ENCODE results near the gene SERINC4. TPM values are rescaled to one million over a fixed set of nuclear protein-coding genes. Genes with fewer than 3 reads are reported as not detected.
"Not testable (repeated sequence)": the region's sequence is repeated elsewhere in the genome, so short reads cannot be mapped to it uniquely, and the experiment has no call there.

SERINC4 gene
- total and polyA plus RNA-seq, 10 of the 15 experiments (the other 5 are each of a cell fraction or from before 2014, with no cell fraction given): 0.06 to 0.96 (median 0.26) TPM; not detected in 1

DNA sequence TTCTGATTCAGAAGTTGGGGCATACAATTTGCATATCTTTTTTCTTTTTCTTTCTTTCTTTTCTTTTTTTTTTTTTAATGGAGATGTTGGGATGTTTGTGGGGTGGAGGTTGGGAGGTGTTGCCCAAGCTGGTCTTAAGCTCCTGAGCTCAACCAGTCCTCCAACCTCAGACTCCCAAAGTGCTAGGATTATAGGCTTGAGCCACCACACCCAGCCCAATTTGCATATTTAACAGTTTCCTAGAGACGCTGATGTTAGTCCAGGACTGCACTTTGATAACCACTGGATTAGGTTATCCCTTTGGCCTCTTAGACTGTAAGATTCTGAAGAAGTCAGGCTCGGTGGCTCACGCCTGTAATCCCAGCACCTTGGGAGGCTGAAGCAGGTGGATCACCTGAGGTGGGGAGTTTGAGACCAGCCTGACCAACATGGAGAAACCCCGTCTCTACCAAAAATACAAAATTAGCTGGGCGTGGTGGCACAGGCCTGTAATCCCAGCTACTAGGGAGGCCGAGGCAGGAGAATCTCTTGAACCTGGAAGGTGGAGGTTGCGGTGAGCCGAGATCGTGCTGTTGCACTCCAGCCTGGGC is 30.0 kb upstream of the SERINC4 start:
- in situ Hi-C loops (cut with MboI); DNase-seq (ENCODE audit: low read depth, low spot score); H3K27me3 ChIP-seq (replicated peaks in 1 of 2; ENCODE audit: control insufficient read depth in 2 of 2, insufficient read depth in 2 of 2, low read length in 1 of 2); H3K36me3 ChIP-seq (ENCODE audit: control insufficient read depth in 2 of 2, insufficient read depth in 2 of 2, low read length in 1 of 2); H3K9me3 ChIP-seq (replicated peaks; ENCODE audit: control insufficient read depth, insufficient read depth, low read length); FAIRE-seq; H4K20me1 ChIP-seq (ENCODE audit: control insufficient read depth, insufficient read depth); BruUV-seq (replicated peaks); ATAC-seq: not testable (repeated sequence)
- peak; percentile 81; the same call in 1 of the 3 replicates for TF ChIP-seq POU2F2 (IDR thresholded peaks at IDR 0.05; ENCODE audit: borderline replicate concordance, low read depth, low read length)
- 83% methylated on average over 9 of the region's 9 CpGs for WGBS (ENCODE audit: insufficient coverage, insufficient replicate concordance, low lambda C conversion rate, missing lambda C conversion rate)
- POLR2A ChIA-PET: interaction anchor here (0.5 to 1.1 kb wide), 3 partner anchors 15 to 33 kb away, joined by 3 to 6 read pairs (median 4); no protein-coding TSS in a partner anchor
- Histone ChIP-seq H2AFZ (ENCODE audit: control insufficient read depth, low read depth, low read length) (peak overlapping the region; percentile 11), H3K9ac (ENCODE audit: control insufficient read depth, insufficient read depth, low read length) (peak overlapping the region; percentile 34; the same call in 1 of the 2 replicates), H3K4me1 (ENCODE audit: control insufficient read depth, insufficient read depth, low read length) (peaks cover 10% of the 10 kb centered on the region), H3K79me2 (ENCODE audit: control insufficient read depth, insufficient read depth, low read length) (peaks cover 62% of the 10 kb centered on the region), H3K27ac (ENCODE audit: control insufficient read depth, insufficient read depth) (peak overlapping the region; percentile 31; the same call in 1 of the 2 replicates), H3K4me2 (ENCODE audit: control insufficient read depth, insufficient read depth) (peak overlapping the region; percentile 96), H3K4me3 (peak overlapping the region; percentile 73)
- CTCF ChIA-PET: interaction anchor here (1.2 kb wide), 1 partner anchor 51 kb away, joined by 3 read pairs; no protein-coding TSS in a partner anchor
- intact Hi-C loops (cut with micrococcal nuclease; ENCODE audit: unreplicated experiment): loop anchor here (2.0 to 5.0 kb wide), 3 partner anchors 29 to 53 kb away; partner anchors contain the start of genes ELL3, HYPK, SERF2 and SERINC4
- SMC1A ChIA-PET (ENCODE audit: uncharacterized antibody, unreplicated experiment): interaction anchor here (1.6 to 2.8 kb wide), 3 partner anchors 21 to 41 kb away, joined by 4 to 13 read pairs (median 8); partner anchors contain the start of genes HYPK and SERINC4
- RAD21 ChIA-PET (ENCODE audit: unreplicated experiment): interaction anchor here (0.7 to 3.2 kb wide), 2 partner anchors 54 to 79 kb away, joined by 4 to 10 read pairs; partner anchors contain the start of gene ELL3

DNA sequence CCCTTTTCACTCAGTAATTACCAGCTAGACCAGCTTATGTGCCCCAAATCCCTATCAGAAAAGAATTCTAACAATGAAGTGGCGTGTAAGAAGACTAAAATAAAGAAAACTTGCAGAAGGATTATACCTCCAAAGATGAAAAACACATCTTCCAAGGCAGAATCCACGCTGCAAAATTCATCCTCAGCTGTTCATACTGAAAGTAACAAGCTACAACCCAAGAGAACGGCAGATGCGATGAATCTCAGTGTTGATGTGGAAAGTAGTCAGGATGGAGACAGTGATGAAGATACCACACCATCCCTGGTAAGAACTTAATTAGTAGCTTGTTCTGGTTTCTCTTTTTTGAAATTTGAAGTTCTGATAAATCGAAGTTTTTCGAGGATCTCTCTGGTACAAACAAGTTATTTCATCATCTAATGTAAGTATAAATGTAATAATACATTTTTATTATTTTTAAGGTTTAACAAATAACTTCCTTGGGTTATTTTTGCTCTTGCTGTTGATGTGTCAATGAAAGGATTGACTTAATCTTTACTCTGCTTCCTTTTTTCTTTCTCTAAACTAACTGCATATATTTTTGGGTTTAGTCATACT is 28.1 kb upstream of the SERINC4 start:
- ChIA-PET CTCF (interaction anchor here (0.6 to 1.5 kb wide), 4 partner anchors 9 to 1000 kb away, joined by 3 to 9 read pairs (median 6); no protein-coding TSS in a partner anchor), POLR2A (interaction anchor here (0.5 to 4.5 kb wide), 11 partner anchors 9 to 90 kb away, joined by 3 to 59 read pairs (median 4); partner anchors contain the start of genes ELL3 and SERF2), RAD21 (ENCODE audit: unreplicated experiment) (interaction anchor here (0.7 to 2.4 kb wide), 7 partner anchors 19 to 79 kb away, joined by 3 to 21 read pairs (median 9); partner anchors contain the start of genes ELL3, HYPK and SERINC4), SMC1A (ENCODE audit: uncharacterized antibody, unreplicated experiment) (interaction anchor here (0.7 to 2.6 kb wide), 18 partner anchors 9 to 95 kb away, joined by 3 to 16 read pairs (median 4); partner anchors contain the start of genes ELL3, HYPK, SERF2 and SERINC4)
- ATAC-seq: peak; percentile 48
- no peaks in the 10 kb centered on the region for H4K20me1 ChIP-seq (ENCODE audit: control insufficient read depth, insufficient read depth)
- peak overlapping the region; percentile 61 for H2AFZ ChIP-seq (ENCODE audit: control insufficient read depth, low read depth, low read length)
- H3K4me3 ChIP-seq: peak overlapping the region; percentile 73
- TSS peak; percentile 63 for BruUV-seq (replicated peaks)
- FAIRE-seq: no peak
- peak overlapping the region; percentile 83 for H3K27ac ChIP-seq (ENCODE audit: control insufficient read depth, insufficient read depth)
- H3K4me2 ChIP-seq (ENCODE audit: control insufficient read depth, insufficient read depth): peak overlapping the region; percentile 96
- intact Hi-C loops (cut with micrococcal nuclease; ENCODE audit: unreplicated experiment) (loop anchor here (2.0 to 5.0 kb wide), 3 partner anchors 27 to 51 kb away; partner anchors contain the start of genes ELL3, HYPK, SERF2 and SERINC4), in situ Hi-C loops (cut with MboI) (no loop called here)
- H3K27me3 ChIP-seq (replicated peaks in 1 of 2; ENCODE audit: control insufficient read depth in 2 of 2, insufficient read depth in 2 of 2, low read length in 1 of 2): no peaks in the 10 kb centered on the region
- TF ChIP-seq JUNB (IDR thresholded peaks at IDR 0.05) (peak; percentile 10; the same call in 1 of the 2 replicates), CHD4 (IDR thresholded peaks at IDR 0.05) (no peak), MXI1 (IDR thresholded peaks at IDR 0.05; ENCODE audit: low read depth, low read length) (0 out of 2 replicates have a peak, but pooled peaks have one; percentile 1)
- peak overlapping the region; percentile 83 for H3K9ac ChIP-seq (ENCODE audit: control insufficient read depth, insufficient read depth, low read length)
- no peaks in the 10 kb centered on the region for H3K36me3 ChIP-seq (ENCODE audit: control insufficient read depth in 2 of 2, insufficient read depth in 2 of 2, low read length in 1 of 2)
- H3K9me3 ChIP-seq (replicated peaks; ENCODE audit: control insufficient read depth, insufficient read depth, low read length): no peaks in the 10 kb centered on the region
- WGBS (ENCODE audit: insufficient coverage, insufficient replicate concordance, low lambda C conversion rate, missing lambda C conversion rate): 1% methylated on average over 6 of the region's 6 CpGs
- peaks cover 79% of the 10 kb centered on the region for H3K79me2 ChIP-seq (ENCODE audit: control insufficient read depth, insufficient read depth, low read length)
- DNase-seq (ENCODE audit: low read depth, low spot score): no peak
- H3K4me1 ChIP-seq (ENCODE audit: control insufficient read depth, insufficient read depth, low read length): peaks cover 16% of the 10 kb centered on the region
